Prostate gland (tissue), 2 donors: ENCODE measurements around the gene CLEC18C.
"Not testable (repeated sequence)": the region's sequence is repeated elsewhere in the genome, so short reads cannot be mapped to it uniquely, and the experiment has no call there.

Source experiments
- CTCF ChIP-seq, 4 experiments: fragments of 200-600 bp in 2 of 4; fragments of 450-650 bp in 2 of 4; sonication (generic) in 2 of 4; IDR thresholded peaks; 1 replicate in 3 of 4; 2 replicates in 1 of 4; pipeline ENCODE4 v1.5.1; 2016 to 2019; ENCODE audit warnings: antibody characterized with exemption in 4 of 4, mild to moderate bottlenecking in 2 of 4, moderate library complexity in 2 of 4
- POLR2A ChIP-seq: fragments of 450-650 bp; IDR thresholded peaks from one replicate; pipeline ENCODE4 v1.6.1; 2016; ENCODE audit warnings: antibody characterized with exemption, mild to moderate bottlenecking
- POLR2AphosphoS5 ChIP-seq: sonication (generic); formaldehyde crosslinking; IDR thresholded peaks from one replicate; pipeline ENCODE4 v1.6.1; 2017; ENCODE audit warnings: antibody characterized with exemption

DNA sequence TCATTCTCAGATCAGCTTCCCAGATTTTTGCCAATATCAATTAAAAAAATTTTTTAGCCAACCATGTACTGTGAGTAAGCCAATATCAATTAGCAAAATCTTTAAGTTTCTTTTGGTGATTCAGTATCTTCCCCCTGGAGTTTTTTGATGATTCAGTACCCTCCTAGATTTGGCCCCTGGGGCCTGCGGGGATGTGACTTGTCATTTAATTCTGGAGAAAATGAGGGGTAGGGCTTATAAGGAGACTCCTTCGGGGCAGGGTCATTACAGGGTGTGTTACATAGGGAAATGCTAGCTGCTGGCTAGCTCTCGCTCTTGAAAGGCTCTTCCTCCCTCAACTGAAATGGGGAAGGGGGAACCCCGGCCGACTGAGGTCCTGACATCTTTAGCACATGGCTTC lies 17.0 kb downstream of the CLEC18C start:
- TF ChIP-seq CTCF (IDR thresholded peaks at IDR 0.05); POLR2A; POLR2AphosphoS5: not testable (repeated sequence)
